MM.1S (cell line): Measurements from ENCODE around the gene TATDN2.
"Not testable (repeated sequence)": the region's sequence is repeated elsewhere in the genome, so short reads cannot be mapped to it uniquely, and the experiment has no call there.

Experiments
- DNase-seq: peaks from one replicate; pipeline ENCODE4 v3.0.0-alpha.2; 2015
- H2AFZ ChIP-seq: fragments of 300-600 bp; sonication (generic); 2 replicates; pipeline ENCODE4 v1.6.0; 2016; ENCODE audit warnings: antibody characterized with exemption, low read length
- H3F3A ChIP-seq: fragments of 300-600 bp; sonication (generic); 2 replicates; pipeline ENCODE4 v1.6.1; 2016; ENCODE audit warnings: mild to moderate bottlenecking, antibody characterized with exemption, low read length, moderate library complexity, mixed read lengths; ENCODE audit not compliant: insufficient read depth
- H3K27ac ChIP-seq: fragments of 300-600 bp; sonication (generic); 2 replicates; pipeline ENCODE4 v1.5.1; 2016; ENCODE audit warnings: mild to moderate bottlenecking, low read length
- H3K27me3 ChIP-seq: fragments of 300-600 bp; sonication (generic); replicated peaks from 2 replicates; pipeline ENCODE4 v1.6.0; 2016; ENCODE audit warnings: low read length; ENCODE audit not compliant: insufficient read depth
- H3K36me3 ChIP-seq: fragments of 300-600 bp; sonication (generic); replicated peaks from 2 replicates; pipeline ENCODE4 v1.6.1; 2016; ENCODE audit warnings: mild to moderate bottlenecking, low read length, mixed read lengths; ENCODE audit not compliant: insufficient read depth
- H3K4me1 ChIP-seq: fragments of 300-600 bp; sonication (generic); 2 replicates; pipeline ENCODE4 v1.6.1; 2016; ENCODE audit warnings: low read length, mixed read lengths
- H3K4me2 ChIP-seq: fragments of 300-600 bp; sonication (generic); 2 replicates; pipeline ENCODE4 v1.6.0; 2016; ENCODE audit warnings: low read depth, low read length
- H3K4me3 ChIP-seq: fragments of 300-600 bp; sonication (generic); 2 replicates; pipeline ENCODE4 v1.5.1; 2016; ENCODE audit warnings: low read length, mixed read lengths
- H3K79me2 ChIP-seq: fragments of 300-600 bp; sonication (generic); 2 replicates; pipeline ENCODE4 v1.6.1; 2016; ENCODE audit warnings: mixed run types, low read length, mixed read lengths
- H3K9ac ChIP-seq: fragments of 300-600 bp; sonication (generic); 2 replicates; pipeline ENCODE4 v1.6.1; 2016; ENCODE audit warnings: low read length, mixed read lengths
- H3K9me2 ChIP-seq: fragments of 300-600 bp; sonication (generic); replicated peaks from 2 replicates; pipeline ENCODE4 v1.6.1; 2016; ENCODE audit warnings: mild to moderate bottlenecking, low read length, mixed read lengths; ENCODE audit not compliant: insufficient read depth
- H3K9me3 ChIP-seq: fragments of 300-600 bp; sonication (generic); replicated peaks from 2 replicates; pipeline ENCODE4 v1.6.1; 2016; ENCODE audit warnings: mild to moderate bottlenecking, low read length, mixed read lengths; ENCODE audit not compliant: insufficient read depth
- H4K20me1 ChIP-seq: fragments of 300-600 bp; sonication (generic); 2 replicates; pipeline ENCODE4 v1.6.1; 2016; ENCODE audit warnings: mild to moderate bottlenecking, low read length, moderate library complexity, mixed read lengths; ENCODE audit not compliant: insufficient read depth
- CTCF ChIP-seq: fragments of 300-600 bp; sonication (generic); IDR thresholded peaks from 2 replicates; pipeline ENCODE4 v1.5.1; 2016; ENCODE audit warnings: antibody characterized with exemption, low read length, mixed read lengths
- EZH2 ChIP-seq: fragments of 300-600 bp; sonication (generic); optimal IDR thresholded peaks from 2 replicates; pipeline ENCODE3; 2017; ENCODE audit warnings: low read depth, mild to moderate bottlenecking, antibody characterized with exemption, low read length, mixed read lengths
- EZH2phosphoT487 ChIP-seq: fragments of 300-600 bp; sonication (generic); IDR thresholded peaks from 2 replicates; pipeline ENCODE4 v1.6.1; 2018; ENCODE audit warnings: antibody characterized with exemption, low read length

Gene TATDN2

DNA sequence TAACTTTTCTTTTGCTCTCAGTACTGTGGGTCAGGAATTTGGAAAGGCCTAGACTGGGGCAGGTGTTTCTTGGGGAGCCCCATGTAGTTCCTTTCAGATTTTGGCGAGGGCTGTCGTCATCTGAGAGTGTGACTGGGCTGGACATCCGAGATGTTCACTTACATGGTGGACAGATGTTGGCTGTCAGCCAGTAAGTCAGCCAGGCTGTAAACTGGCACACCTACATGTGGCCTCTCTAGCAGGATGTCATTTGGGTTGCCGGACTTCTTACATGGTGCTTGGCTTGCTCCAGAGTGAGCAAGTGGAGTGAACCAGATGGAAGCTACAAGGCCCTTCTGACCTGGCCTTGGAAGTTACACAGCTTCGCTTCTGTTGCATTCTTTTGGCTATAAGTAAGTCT lies 20.7 kb downstream of the TATDN2 start:
- H3K9ac ChIP-seq: no peak overlapping the region
- no peak for DNase-seq
- peaks cover 4% of the 10 kb centered on the region; the same call in 1 of the 2 replicates for H4K20me1 ChIP-seq
- H3K27me3 ChIP-seq: no peaks in the 10 kb centered on the region
- TF ChIP-seq CTCF (no peak), EZH2phosphoT487 (no peak), EZH2 (no peak)
- no peak overlapping the region for H3K27ac ChIP-seq
- H3K9me2 ChIP-seq: no peaks in the 10 kb centered on the region
- H3K9me3 ChIP-seq: no peaks in the 10 kb centered on the region
- no peak overlapping the region for H3K4me2 ChIP-seq
- peaks cover 98% of the 10 kb centered on the region for H3K79me2 ChIP-seq
- peaks cover 10% of the 10 kb centered on the region for H3K4me1 ChIP-seq
- no peak overlapping the region for H2AFZ ChIP-seq
- H3F3A ChIP-seq: no peaks in the 10 kb centered on the region
- peaks cover 24% of the 10 kb centered on the region for H3K36me3 ChIP-seq
- no peak overlapping the region for H3K4me3 ChIP-seq

- Histone ChIP-seq H2AFZ (no peak overlapping the region), H3K4me3 (no peak overlapping the region), H3K79me2 (peaks cover 98% of the 10 kb centered on the region), H3K27me3 (no peaks in the 10 kb centered on the region), H3K36me3 (peaks cover 24% of the 10 kb centered on the region), H4K20me1 (peaks cover 7% of the 10 kb centered on the region; the same call in 1 of the 2 replicates), H3K9ac (no peak overlapping the region), H3K27ac (no peak overlapping the region), H3K9me2 (no peaks in the 10 kb centered on the region), H3K9me3 (no peaks in the 10 kb centered on the region), H3K4me1 (peaks cover 15% of the 10 kb centered on the region), H3K4me2 (no peak overlapping the region), H3F3A (peaks cover 5% of the 10 kb centered on the region)
- TF ChIP-seq EZH2phosphoT487 (no peak), CTCF (no peak), EZH2 (no peak)
- no peak for DNase-seq
Measured at GRCh38 chr3:10269443-10269842, 21.2 kb downstream of the TATDN2 start.

GRCh38 chr3:10272476-10272875 lies 24.2 kb downstream of the TATDN2 start:
- H3K9ac ChIP-seq, H3K4me2 ChIP-seq, H3K9me3 ChIP-seq, H3K27me3 ChIP-seq, H3K4me3 ChIP-seq, H3K9me2 ChIP-seq, H4K20me1 ChIP-seq, H3F3A ChIP-seq, H2AFZ ChIP-seq, DNase-seq, H3K27ac ChIP-seq: not testable (repeated sequence)
- Histone ChIP-seq H3K4me1 (peaks cover 18% of the 10 kb centered on the region), H3K36me3 (peaks cover 17% of the 10 kb centered on the region), H3K79me2 (peaks cover 98% of the 10 kb centered on the region)

DNA sequence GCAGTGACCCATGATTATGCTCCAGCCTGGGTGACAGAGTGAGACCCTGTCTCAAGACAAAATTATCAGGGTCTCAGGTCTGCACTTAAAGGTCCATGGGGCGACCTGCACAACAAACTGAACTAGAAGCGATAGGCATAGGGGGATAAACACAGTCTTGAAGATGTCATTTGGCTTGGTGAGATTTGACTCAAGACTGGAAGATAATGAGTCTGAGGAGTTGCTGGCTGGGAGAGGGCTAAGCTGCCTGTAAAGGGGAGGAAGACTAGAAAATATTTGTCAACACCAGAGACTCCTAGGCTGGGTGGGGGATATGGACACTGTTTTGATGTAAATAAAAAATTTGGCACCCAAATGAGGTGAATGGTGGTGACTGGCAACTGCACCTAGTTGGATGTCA lies 24.7 kb downstream of the TATDN2 start:
- Histone ChIP-seq H3K4me3 (no peak overlapping the region), H3K27me3 (no peaks in the 10 kb centered on the region), H3K4me2 (no peak overlapping the region), H3K27ac (no peak overlapping the region), H3K36me3 (peaks cover 13% of the 10 kb centered on the region), H3K9me3 (no peaks in the 10 kb centered on the region), H3K79me2 (peaks cover 93% of the 10 kb centered on the region), H3F3A (peaks cover 7% of the 10 kb centered on the region), H4K20me1 (peaks cover 7% of the 10 kb centered on the region; the same call in 1 of the 2 replicates), H3K4me1 (peaks cover 18% of the 10 kb centered on the region), H3K9me2 (no peaks in the 10 kb centered on the region), H3K9ac (no peak overlapping the region), H2AFZ (no peak overlapping the region)
- TF ChIP-seq EZH2phosphoT487 (no peak), EZH2 (no peak), CTCF (no peak)
- DNase-seq: no peak
